ENCODE results near the gene RNASE8.

RNASE8 gene

DNA sequence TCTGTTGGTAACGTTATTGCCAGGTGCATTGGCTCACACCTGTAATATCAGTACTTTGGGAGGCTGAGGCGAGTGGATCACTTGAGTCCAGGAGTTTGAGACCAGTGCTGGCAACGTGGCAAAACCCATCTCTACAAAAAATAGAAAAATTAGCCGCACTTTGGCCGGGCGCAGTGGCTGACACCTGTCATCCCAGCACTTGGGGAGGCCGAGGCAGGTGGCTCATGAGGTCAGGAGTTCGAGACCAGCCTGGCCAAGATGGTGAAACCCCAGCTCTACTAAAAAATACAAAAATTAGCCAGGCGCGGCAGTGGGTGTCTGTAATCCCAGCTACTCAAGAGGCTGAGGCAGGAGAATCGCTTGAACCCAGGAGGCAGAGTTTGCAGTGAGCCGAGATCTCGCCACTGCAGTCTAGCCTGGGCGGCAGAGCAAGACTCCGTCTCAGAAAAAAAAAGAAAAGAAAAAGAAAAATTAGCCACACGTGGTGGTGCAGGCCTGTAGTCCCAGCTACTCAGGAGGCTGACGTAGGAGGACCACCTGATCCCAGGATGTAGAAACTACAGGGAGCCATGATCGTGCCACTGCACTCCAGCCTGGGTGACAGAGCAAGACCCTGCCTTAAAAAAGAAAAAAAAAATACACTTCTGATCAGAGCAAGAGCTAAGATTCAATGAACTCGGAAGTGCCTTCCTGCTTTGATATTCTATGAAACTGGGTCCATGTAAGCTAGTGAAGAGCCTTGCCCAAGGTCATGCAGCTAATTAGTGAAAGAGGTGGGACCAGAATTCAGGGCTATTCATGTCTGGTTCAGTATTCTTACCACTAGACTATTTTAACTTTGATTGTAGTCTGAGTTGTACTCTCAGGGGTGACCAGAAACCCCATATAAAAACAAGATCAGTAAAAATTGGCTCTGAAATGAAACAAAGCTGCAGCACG lies 4.2 kb upstream of the RNASE8 start:
- Mint-ChIP-seq H3K27me3 (peaks cover 7% of the 10 kb centered on the region), H3K9me3 (no peaks in the 10 kb centered on the region), H3K4me3 (no peak overlapping the region), H3K36me3 (ENCODE audit: low read depth) (no peaks in the 10 kb centered on the region), H3K27ac (no peak overlapping the region), H3K4me1 (ENCODE audit: low read depth) (peaks cover 5% of the 10 kb centered on the region)
- intact Hi-C loops (cut with micrococcal nuclease): no loop called here

DNA sequence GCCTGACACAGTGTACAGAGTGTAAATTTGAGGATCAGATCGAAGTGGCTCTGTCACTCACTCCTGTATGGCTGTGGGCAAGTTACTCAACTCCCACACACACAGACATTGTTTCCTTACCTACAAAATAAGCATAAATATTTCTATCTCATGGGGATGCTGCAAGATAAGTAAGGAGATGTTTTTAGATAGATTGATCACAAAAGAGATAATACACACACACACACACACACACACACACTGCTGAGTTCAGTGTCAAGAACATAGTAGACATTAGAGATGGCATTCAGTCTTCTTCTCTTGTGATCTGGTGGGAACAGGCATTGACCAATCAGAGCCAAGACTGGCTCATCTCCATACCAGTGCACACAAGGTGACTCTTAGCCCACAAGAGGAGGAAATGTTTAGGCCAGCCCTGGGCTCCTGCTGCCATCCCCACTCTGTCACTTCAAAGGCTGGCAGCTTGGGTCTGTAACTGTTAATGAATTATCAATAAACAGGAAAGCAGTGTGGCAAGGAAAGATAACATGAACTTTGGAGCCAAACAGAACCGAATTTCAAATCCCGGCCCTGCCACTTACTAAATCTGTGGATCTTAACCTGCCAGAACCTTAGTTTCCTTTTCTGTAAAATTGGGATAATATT lies 3.4 kb upstream of the RNASE8 start:
- Mint-ChIP-seq H3K27me3 (peaks cover 7% of the 10 kb centered on the region), H3K27ac (no peak overlapping the region), H3K9me3 (no peaks in the 10 kb centered on the region), H3K4me3 (no peak overlapping the region), H3K36me3 (ENCODE audit: low read depth) (no peaks in the 10 kb centered on the region), H3K4me1 (ENCODE audit: low read depth) (peaks cover 5% of the 10 kb centered on the region)
- intact Hi-C loops (cut with micrococcal nuclease): no loop called here

DNA sequence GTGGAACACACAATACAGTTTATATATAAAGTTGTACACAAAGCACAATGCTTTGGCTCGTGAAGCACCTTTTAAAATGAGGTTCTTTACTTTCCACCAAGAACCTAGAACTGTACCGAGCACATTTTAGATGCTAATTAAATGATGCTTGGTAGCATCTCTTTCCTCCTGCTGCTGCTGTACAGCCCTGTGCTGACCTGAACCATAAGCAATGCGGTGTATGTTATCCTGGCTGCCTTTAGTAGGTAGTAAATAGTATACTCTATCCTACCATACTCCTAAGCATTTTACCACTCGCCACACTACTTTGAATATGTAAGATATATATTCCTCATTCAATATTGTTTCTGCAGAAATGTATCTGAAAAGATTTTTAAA lies 2.9 kb upstream of the RNASE8 start:
- intact Hi-C loops (cut with micrococcal nuclease): no loop called here
- Mint-ChIP-seq H3K27ac (no peak overlapping the region), H3K36me3 (ENCODE audit: low read depth) (no peaks in the 10 kb centered on the region), H3K27me3 (peaks cover 7% of the 10 kb centered on the region), H3K4me3 (no peak overlapping the region), H3K9me3 (no peaks in the 10 kb centered on the region), H3K4me1 (ENCODE audit: low read depth) (peaks cover 5% of the 10 kb centered on the region)

DNA sequence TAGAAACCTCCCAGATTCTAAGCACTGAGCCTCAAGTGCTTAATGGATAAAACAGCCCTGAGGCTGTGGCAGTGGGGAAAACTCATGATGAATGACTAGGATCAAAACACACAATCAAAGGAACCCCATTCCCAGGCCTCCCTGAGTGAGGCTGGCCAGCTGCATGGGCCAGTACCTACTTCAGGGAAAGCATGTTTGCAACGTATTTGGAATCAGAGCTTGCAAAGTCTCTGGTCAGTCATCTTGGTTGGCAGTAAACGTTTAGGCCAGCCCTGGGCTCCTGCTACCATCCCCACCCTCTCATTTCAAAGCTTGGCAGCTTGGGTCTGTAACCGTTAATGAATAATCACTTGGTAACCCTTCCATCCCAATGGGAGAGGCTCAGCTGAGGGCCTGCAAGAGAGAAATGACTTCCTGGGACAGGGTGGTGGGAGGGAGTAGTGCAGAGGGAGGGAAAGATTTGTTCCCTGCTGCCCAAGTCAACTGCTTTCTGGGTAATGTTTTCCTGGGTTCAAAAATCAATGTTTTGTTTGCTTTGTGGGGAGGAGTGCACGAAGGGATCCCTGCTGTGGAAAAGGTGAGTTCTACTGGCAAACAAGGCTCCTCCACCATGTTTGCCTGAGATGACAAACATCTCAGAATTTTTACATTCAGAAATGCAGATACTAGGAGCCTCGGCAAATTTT lies 2.0 kb upstream of the RNASE8 start:
- Mint-ChIP-seq H3K36me3 (ENCODE audit: low read depth) (no peaks in the 10 kb centered on the region), H3K4me1 (ENCODE audit: low read depth) (peaks cover 3% of the 10 kb centered on the region), H3K9me3 (no peaks in the 10 kb centered on the region), H3K4me3 (no peak overlapping the region), H3K27ac (no peak overlapping the region), H3K27me3 (peaks cover 9% of the 10 kb centered on the region)
- intact Hi-C loops (cut with micrococcal nuclease): no loop called here

DNA sequence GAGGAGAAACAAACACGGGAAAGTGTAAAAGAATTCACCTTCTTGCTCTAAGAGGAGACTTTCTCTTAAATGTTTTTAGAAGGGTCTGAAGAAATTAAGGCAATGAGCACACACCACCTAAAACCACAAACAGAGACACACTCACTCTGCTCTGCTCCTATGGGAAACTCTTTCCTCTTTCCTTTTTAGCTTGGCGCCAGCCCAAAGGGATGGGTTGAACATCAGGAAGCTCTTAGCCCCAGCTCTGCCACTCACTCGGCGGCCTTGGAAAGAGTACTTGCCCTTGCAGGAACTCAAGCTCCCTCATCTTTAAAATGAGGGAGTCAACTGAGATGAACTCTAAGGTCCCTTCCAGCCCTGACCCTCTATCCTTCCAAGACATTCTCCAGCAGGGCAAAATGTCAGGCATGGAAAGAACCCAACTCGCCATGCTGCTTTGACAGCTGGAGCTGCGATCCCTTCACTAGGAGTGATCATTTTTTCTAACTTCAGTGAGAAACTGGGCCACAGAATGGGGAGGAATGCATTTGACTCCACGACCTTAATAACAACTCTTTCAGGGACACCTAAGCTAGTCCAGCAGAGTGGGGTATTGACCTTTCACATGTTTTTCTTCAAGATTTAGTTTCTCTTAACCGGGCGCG lies 980 bp upstream of the RNASE8 start:
- intact Hi-C loops (cut with micrococcal nuclease): no loop called here
- Mint-ChIP-seq H3K36me3 (ENCODE audit: low read depth) (no peaks in the 10 kb centered on the region), H3K27me3 (peaks cover 15% of the 10 kb centered on the region), H3K9me3 (no peaks in the 10 kb centered on the region), H3K27ac (no peak overlapping the region), H3K4me1 (ENCODE audit: low read depth) (no peaks in the 10 kb centered on the region), H3K4me3 (no peak overlapping the region)

DNA sequence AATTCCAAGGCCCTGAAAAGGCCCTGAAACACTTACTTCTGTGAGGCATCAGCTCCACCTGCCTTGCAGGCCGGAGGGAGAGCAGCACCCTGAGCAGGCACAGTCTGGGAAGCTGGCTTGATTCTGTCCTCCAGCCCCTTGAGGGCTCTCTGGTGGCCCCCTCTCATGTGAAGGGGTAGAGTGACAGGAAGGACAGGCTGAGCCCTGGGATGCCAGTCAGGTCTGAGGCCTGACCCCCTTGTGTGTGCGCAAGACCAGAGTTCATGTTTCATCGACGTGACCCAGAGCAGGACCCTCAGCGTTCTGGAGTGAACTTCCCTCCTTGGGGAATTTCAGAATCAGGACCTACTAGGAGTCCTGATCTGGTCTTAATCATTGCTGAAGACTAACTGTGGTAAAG lies 1.3 kb downstream of the RNASE8 start:
- Mint-ChIP-seq H3K27me3 (peaks cover 21% of the 10 kb centered on the region), H3K4me3 (no peak overlapping the region), H3K9me3 (no peaks in the 10 kb centered on the region), H3K36me3 (ENCODE audit: low read depth) (no peaks in the 10 kb centered on the region), H3K27ac (no peak overlapping the region), H3K4me1 (ENCODE audit: low read depth) (no peaks in the 10 kb centered on the region)
- intact Hi-C loops (cut with micrococcal nuclease): no loop called here

GRCh38 chr14:21059842-21060613 lies 2.4 kb downstream of the RNASE8 start:
- Mint-ChIP-seq H3K27me3 (peaks cover 26% of the 10 kb centered on the region), H3K27ac (no peak overlapping the region), H3K9me3 (no peaks in the 10 kb centered on the region), H3K4me3 (no peak overlapping the region), H3K4me1 (ENCODE audit: low read depth) (no peaks in the 10 kb centered on the region), H3K36me3 (ENCODE audit: low read depth) (no peaks in the 10 kb centered on the region)
- intact Hi-C loops (cut with micrococcal nuclease): no loop called here

- Mint-ChIP-seq H3K9me3 (no peaks in the 10 kb centered on the region), H3K27me3 (peaks cover 32% of the 10 kb centered on the region), H3K4me1 (ENCODE audit: low read depth) (no peaks in the 10 kb centered on the region), H3K27ac (no peak overlapping the region), H3K36me3 (ENCODE audit: low read depth) (peaks cover under 1% of the 10 kb centered on the region), H3K4me3 (no peak overlapping the region)
- intact Hi-C loops (cut with micrococcal nuclease): no loop called here
Observed at GRCh38 chr14:21060614-21061346, 3.2 kb downstream of the RNASE8 start.

- intact Hi-C loops (cut with micrococcal nuclease): no loop called here
- peaks cover 37% of the 10 kb centered on the region for H3K27me3 Mint-ChIP-seq
- no peaks in the 10 kb centered on the region for H3K4me1 Mint-ChIP-seq (ENCODE audit: low read depth)
Observed at GRCh38 chr14:21061347-21061668, 3.7 kb downstream of the RNASE8 start.

GRCh38 chr14:21063479-21063878 lies 5.9 kb downstream of the RNASE8 start:
- intact Hi-C loops (cut with micrococcal nuclease): no loop called here
- H3K9me3 Mint-ChIP-seq: no peaks in the 10 kb centered on the region
- no peak overlapping the region for H3K4me3 Mint-ChIP-seq
- peaks cover 1% of the 10 kb centered on the region for H3K4me1 Mint-ChIP-seq (ENCODE audit: low read depth)
- H3K27ac Mint-ChIP-seq: no peak overlapping the region
- peaks cover 37% of the 10 kb centered on the region for H3K27me3 Mint-ChIP-seq
- peaks cover 10% of the 10 kb centered on the region for H3K36me3 Mint-ChIP-seq (ENCODE audit: low read depth)

More at GRCh38 chr14:21061347-21061668, 3.7 kb downstream of the RNASE8 start:
- Mint-ChIP-seq H3K9me3 (no peaks in the 10 kb centered on the region), H3K36me3 (ENCODE audit: low read depth) (peaks cover 6% of the 10 kb centered on the region), H3K4me3 (no peak overlapping the region), H3K27ac (no peak overlapping the region)

GRCh38 chr14:21066882-21067502 lies 9.4 kb downstream of the RNASE8 start:
- peaks cover 38% of the 10 kb centered on the region for H3K27me3 Mint-ChIP-seq
- no peaks in the 10 kb centered on the region for H3K9me3 Mint-ChIP-seq
- H3K27ac Mint-ChIP-seq: no peak overlapping the region
- H3K36me3 Mint-ChIP-seq (ENCODE audit: low read depth): peaks cover 33% of the 10 kb centered on the region
- intact Hi-C loops (cut with micrococcal nuclease): no loop called here
- peaks cover 26% of the 10 kb centered on the region for H3K4me1 Mint-ChIP-seq (ENCODE audit: low read depth)
- H3K4me3 Mint-ChIP-seq: no peak overlapping the region

DNA sequence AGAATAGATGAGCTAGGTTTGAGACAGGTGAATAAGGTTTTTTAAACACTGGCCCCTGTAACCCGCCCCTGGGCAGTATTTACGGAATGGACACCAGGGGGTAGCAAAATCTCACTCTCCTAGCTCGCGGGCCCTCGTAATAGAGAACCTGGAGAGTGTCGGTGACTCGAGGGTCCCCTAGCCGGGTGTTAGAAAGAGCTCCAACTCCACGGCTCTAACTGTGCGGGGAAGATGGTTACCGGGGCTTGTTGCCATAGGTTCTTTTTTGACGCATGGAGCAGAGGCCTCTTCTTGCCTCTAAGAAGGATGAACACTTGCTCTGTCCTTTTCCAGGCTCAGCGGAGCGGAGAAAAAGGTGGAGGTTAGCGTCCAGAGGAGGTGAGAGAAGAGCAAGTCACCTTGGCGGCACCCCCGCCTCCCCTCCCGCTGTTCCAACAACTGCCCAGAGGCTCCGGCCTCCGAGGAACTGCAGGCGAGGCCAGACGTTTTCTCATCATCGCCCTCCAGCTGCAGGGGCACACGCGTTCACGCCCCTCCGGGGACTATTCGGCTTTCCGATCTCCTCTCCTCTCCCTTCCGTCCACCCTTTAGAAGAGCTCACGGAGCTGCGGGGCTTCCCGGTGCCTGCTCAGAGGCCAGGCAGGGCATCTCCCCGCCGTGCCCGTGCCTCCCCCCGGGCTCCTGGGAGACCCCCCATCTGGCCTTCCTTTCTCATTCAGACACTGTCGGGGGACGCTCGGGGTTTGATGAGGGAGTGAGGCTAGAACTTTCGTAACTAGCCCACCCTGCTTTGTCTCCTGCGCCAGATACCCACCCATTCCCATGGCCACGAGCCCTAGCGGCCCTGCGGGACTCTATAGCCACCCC lies 11.1 kb downstream of the RNASE8 start:
- Mint-ChIP-seq H3K27me3 (peaks cover 28% of the 10 kb centered on the region), H3K27ac (peak overlapping the region; percentile 93), H3K4me3 (peak overlapping the region; percentile 86), H3K36me3 (ENCODE audit: low read depth) (peaks cover 49% of the 10 kb centered on the region), H3K4me1 (ENCODE audit: low read depth) (peaks cover 44% of the 10 kb centered on the region), H3K9me3 (no peaks in the 10 kb centered on the region)
- intact Hi-C loops (cut with micrococcal nuclease): loop anchor here (1.0 kb wide), 1 partner anchor 24 kb away; no protein-coding TSS in a partner anchor
